IMR-90 (cell line): Measurements from ENCODE around the gene COL4A1. TPM values are rescaled to one million over a fixed set of nuclear protein-coding genes. Genes with fewer than 3 reads are reported as not detected.

Experiments
- ATAC-seq: fragments of 200-7000 bp; cut with Tn5 transposase; 2 replicates; pipeline ENCODE4 v1.9.1; 2020; ENCODE audit warnings: low read depth, mild to moderate bottlenecking, moderate library complexity
- BruUV-seq: library from RNA; stranded (reverse); fragments of 400-500 nt; replicated peaks from 2 replicates; lab custom pipeline; 2021; lab: Mats Ljungman, UMichigan
- CTCF ChIA-PET: fragments of 300-600 bp; formaldehyde crosslinking; extraction: SDS; loops from one replicate; lab custom pipeline; 2021; ENCODE audit warnings: antibody characterized with exemption; lab: Yijun Ruan, JAX
- POLR2A ChIA-PET: fragments of 300-600 bp; sonication (Branson Sonifier 250); formaldehyde crosslinking; loops from one replicate; lab custom pipeline; 2022; ENCODE audit warnings: antibody characterized with exemption; ENCODE audit not compliant: unreplicated experiment; lab: Charles Lee
- DNase-seq: peaks from one replicate; pipeline ENCODE4 v3.0.0; 2013
- H2AFZ ChIP-seq: replicated peaks from 2 replicates; pipeline ENCODE3; 2013; ENCODE audit warnings: low read length, mild to moderate bottlenecking; ENCODE audit not compliant: poor library complexity
- H2AK5ac ChIP-seq: 2 replicates; pipeline ENCODE4 v1.6.1; 2013; ENCODE audit warnings: low read depth, low read length, inconsistent platforms
- H2AK9ac ChIP-seq: replicated peaks from 2 replicates; pipeline ENCODE3; 2013; ENCODE audit warnings: mild to moderate bottlenecking, low read depth, low read length, moderate library complexity; ENCODE audit not compliant: poor library complexity
- H2BK120ac ChIP-seq: 2 replicates; pipeline ENCODE4 v1.6.1; 2013; ENCODE audit warnings: low read depth, low read length, inconsistent platforms
- H2BK15ac ChIP-seq: 3 replicates; pipeline ENCODE4 v1.6.1; 2013; ENCODE audit warnings: low read depth, low read length, inconsistent platforms
- H2BK20ac ChIP-seq: 2 replicates; pipeline ENCODE4 v1.6.1; 2013; ENCODE audit warnings: low read depth, mild to moderate bottlenecking, inconsistent platforms, low read length, moderate library complexity
- H2BK5ac ChIP-seq: 2 replicates; pipeline ENCODE4 v1.6.1; 2013; ENCODE audit warnings: mild to moderate bottlenecking, low read depth, low read length, inconsistent platforms; ENCODE audit not compliant: poor library complexity, severe bottlenecking
- H3K14ac ChIP-seq: replicated peaks from 2 replicates; pipeline ENCODE4 v1.6.1; 2013; ENCODE audit warnings: low read depth, low read length, inconsistent platforms
- H3K18ac ChIP-seq: 2 replicates; pipeline ENCODE4 v1.6.1; 2013; ENCODE audit warnings: low read depth, low read length, control low read depth
- H3K23ac ChIP-seq: 2 replicates; pipeline ENCODE4 v1.6.1; 2013; ENCODE audit warnings: low read depth, low read length, inconsistent platforms
- H3K27ac ChIP-seq: 2 replicates; pipeline ENCODE4 v1.5.1; 2013; ENCODE audit warnings: mild to moderate bottlenecking, control low read depth, low read length; ENCODE audit not compliant: insufficient read depth
- H3K27me3 ChIP-seq: 2 replicates; pipeline ENCODE4 v1.6.1; 2013; ENCODE audit warnings: low read length; ENCODE audit not compliant: control insufficient read depth, insufficient read depth
- H3K36me3 ChIP-seq: 2 replicates; pipeline ENCODE4 v1.6.1; 2013; ENCODE audit warnings: low read length, mixed read lengths; ENCODE audit not compliant: control insufficient read depth, insufficient read depth
- H3K4ac ChIP-seq: 2 replicates; pipeline ENCODE4 v1.6.1; 2013; ENCODE audit warnings: low read depth, low read length, inconsistent platforms
- H3K4me1 ChIP-seq: 2 replicates; pipeline ENCODE4 v1.6.1; 2013; ENCODE audit warnings: low read length, mixed read lengths; ENCODE audit not compliant: control insufficient read depth, insufficient read depth
- H3K4me2 ChIP-seq: 2 replicates; pipeline ENCODE4 v1.6.1; 2013; ENCODE audit warnings: low read depth, mild to moderate bottlenecking, control low read depth, low read length, moderate library complexity
- H3K4me3 ChIP-seq: 2 replicates; pipeline ENCODE4 v1.5.1; 2013; ENCODE audit warnings: low read depth, mild to moderate bottlenecking, control low read depth, low read length, moderate library complexity; ENCODE audit not compliant: insufficient read depth
- H3K56ac ChIP-seq: 2 replicates; pipeline ENCODE4 v1.6.1; 2013; ENCODE audit warnings: low read length, inconsistent platforms; ENCODE audit not compliant: insufficient read depth; ENCODE audit errors: extremely low read depth
- H3K79me1 ChIP-seq, 2 experiments: 2 replicates each; pipeline ENCODE4 v1.6.1; 2013; ENCODE audit warnings: low read length in 2 of 2, inconsistent platforms in 1 of 2, low read depth in 1 of 2
- H3K9ac ChIP-seq: 2 replicates; pipeline ENCODE4 v1.6.1; 2013; ENCODE audit warnings: low read depth, low read length, control low read depth
- H3K9me1 ChIP-seq: 2 replicates; pipeline ENCODE4 v1.6.1; 2013; ENCODE audit warnings: low read length, inconsistent platforms; ENCODE audit not compliant: insufficient read depth
- H3K9me3 ChIP-seq: 2 replicates; pipeline ENCODE4 v1.6.1; 2013; ENCODE audit warnings: low read length; ENCODE audit not compliant: control insufficient read depth, insufficient read depth
- H4K20me1 ChIP-seq: 2 replicates; pipeline ENCODE4 v1.6.1; 2013; ENCODE audit warnings: low read length, inconsistent platforms; ENCODE audit not compliant: insufficient read depth
- H4K5ac ChIP-seq: 2 replicates; pipeline ENCODE4 v1.6.1; 2013; ENCODE audit warnings: mild to moderate bottlenecking, low read depth, low read length, control low read depth
- H4K8ac ChIP-seq, 2 experiments: 2 replicates each; pipeline ENCODE4 v1.6.1; 2013; ENCODE audit warnings: low read depth in 2 of 2, low read length in 2 of 2, control low read depth in 1 of 2, inconsistent platforms in 1 of 2
- H4K91ac ChIP-seq: 2 replicates; pipeline ENCODE4 v1.6.1; 2013; ENCODE audit warnings: low read depth, low read length, inconsistent platforms; ENCODE audit not compliant: insufficient read depth
- BHLHE40 ChIP-seq: fragments of 150-350 bp; IDR thresholded peaks from 2 replicates; pipeline ENCODE4 v1.6.1; 2016; ENCODE audit warnings: mild to moderate bottlenecking, low read depth, low read length
- CHD1 ChIP-seq: IDR thresholded peaks from 2 replicates; pipeline ENCODE4 v1.6.1; 2012; ENCODE audit warnings: low read depth, low read length, improper control_type of control experiment
- FOS ChIP-seq: fragments of 150-350 bp; IDR thresholded peaks from 2 replicates; pipeline ENCODE4 v1.6.1; 2016; ENCODE audit warnings: low read depth, low read length
- MAFK ChIP-seq: IDR thresholded peaks from 2 replicates; pipeline ENCODE4 v1.6.1; 2012; ENCODE audit warnings: low read depth, low read length, improper control_type of control experiment
- MAZ ChIP-seq: IDR thresholded peaks from 2 replicates; pipeline ENCODE4 v1.6.1; 2012; ENCODE audit warnings: low read depth, mild to moderate bottlenecking, low read length, improper control_type of control experiment, moderate library complexity, borderline replicate concordance
- MXI1 ChIP-seq: IDR thresholded peaks from 2 replicates; pipeline ENCODE4 v1.6.1; 2012; ENCODE audit warnings: low read depth, mild to moderate bottlenecking, low read length, moderate library complexity, borderline replicate concordance
- NFE2L2 ChIP-seq: fragments of 150-350 bp; IDR thresholded peaks from 2 replicates; pipeline ENCODE4 v1.6.1; 2016; ENCODE audit warnings: low read depth, mild to moderate bottlenecking, low read length
- POLR2A ChIP-seq: IDR thresholded peaks from 2 replicates; pipeline ENCODE4 v1.6.1; 2012; ENCODE audit warnings: mild to moderate bottlenecking, low read depth, low read length
- RAD21 ChIP-seq: IDR thresholded peaks from 2 replicates; pipeline ENCODE4 v1.6.1; 2012; ENCODE audit warnings: low read length, improper control_type of control experiment
- RCOR1 ChIP-seq: IDR thresholded peaks from 2 replicates; pipeline ENCODE4 v1.6.1; 2012; ENCODE audit warnings: mild to moderate bottlenecking, low read length, improper control_type of control experiment; ENCODE audit not compliant: insufficient replicate concordance
- SMC3 ChIP-seq: fragments of 150-350 bp; IDR thresholded peaks from 2 replicates; pipeline ENCODE4 v1.6.1; 2016; ENCODE audit warnings: low read depth, mild to moderate bottlenecking, antibody characterized with exemption, low read length, moderate library complexity
- USF2 ChIP-seq: fragments of 150-350 bp; IDR thresholded peaks from 2 replicates; pipeline ENCODE4 v1.6.1; 2017; ENCODE audit warnings: mild to moderate bottlenecking, antibody characterized with exemption, low read length, low read depth
- WGBS, 2 experiments: methylation state at CpG; one replicate each; pipeline versions ENCODE4 v1.1.5 to v1.1.7; 2013; ENCODE audit warnings: missing lambda C conversion rate in 2 of 2; ENCODE audit not compliant: insufficient read length in 1 of 2; ENCODE audit errors: extremely low coverage in 2 of 2; 5-methylcytosine and 5-hydroxymethylcytosine counted together
- dilution Hi-C: fragments of 300-500 bp; cut with HindIII; formaldehyde crosslinking; loops from one replicate; pipeline ENCODE4 v1.14.3; 2018; ENCODE audit warnings: low sequenced_read_pairs; ENCODE audit not compliant: unreplicated experiment
- in situ Hi-C: fragments of 300-500 bp; cut with MboI; formaldehyde crosslinking; loops from 3 replicates; pipeline ENCODE4 v1.14.3; 2019; ENCODE audit warnings: low sequenced_read_pairs, inconsistent platforms, mixed read lengths
- intact Hi-C: fragments of 100-400 bp; cut with micrococcal nuclease; formaldehyde crosslinking; loops from 2 replicates; pipeline ENCODE4 v1.10.0; 2022
- polyA plus RNA-seq, 3 experiments: library from polyadenylated mRNA; depleted of rRNA; stranded (reverse); fragments of >200 nt; gene quantifications; 2 replicates each; pipeline ENCODE4 v1.2.3, GENCODE V29; 2012; ENCODE audit warnings: low replicate concordance in 1 of 3
- total RNA-seq: library from RNA; depleted of rRNA; stranded (reverse); fragments of >200 nt; gene quantifications from 2 replicates; pipeline ENCODE4 v1.2.3, GENCODE V29; 2012
- TF ChIP-seq, protein P1 (sequence below): conservative IDR thresholded peaks from 2 replicates; pipeline ENCODE4 v1.5.1; 2012; ENCODE audit warnings: mild to moderate bottlenecking, low read depth, low read length, improper control_type of control experiment

The COL4A1 gene
- total and polyA plus RNA-seq, 2 of the 4 experiments (the other 2 are of a cell fraction) = 230 to 337 TPM

GRCh38 chr13:110301083-110301482 lies 5.9 kb downstream of the COL4A1 start:
- intact Hi-C loops = loop anchor here (1.0 kb wide), 1 partner anchor 79 kb away; no protein-coding TSS in a partner anchor
- H3K36me3 ChIP-seq = peaks cover 25% of the 10 kb centered on the region
- H2AFZ ChIP-seq = no peak overlapping the region
- ChIA-PET CTCF (interaction anchor here (1.0 to 1.3 kb wide), 5 partner anchors 12 to 143 kb away, joined by 3 to 4 read pairs (median 3); no protein-coding TSS in a partner anchor), POLR2A (interaction anchor here (1.1 to 1.2 kb wide), 2 partner anchors 38 to 47 kb away, joined by 3 read pairs; no protein-coding TSS in a partner anchor)
- no peaks in the 10 kb centered on the region for H3K9me3 ChIP-seq
- H4K5ac ChIP-seq = no peak overlapping the region
- peak overlapping the region; percentile 64 for H2AK5ac ChIP-seq
- in situ Hi-C loops = no loop called here
- H3K9ac ChIP-seq = peak overlapping the region; percentile 19
- H3K27ac ChIP-seq = peak overlapping the region; percentile 72
- peak overlapping the region; percentile 42 for H3K56ac ChIP-seq
- H3K23ac ChIP-seq = peak overlapping the region; percentile 56; the same call in 1 of the 2 replicates
- peak overlapping the region; percentile 72 for H2BK5ac ChIP-seq
- peak overlapping the region; percentile 70 for H3K14ac ChIP-seq
- H2BK120ac ChIP-seq = peak overlapping the region; percentile 42; the same call in 1 of the 2 replicates
- H3K18ac ChIP-seq = peak overlapping the region; percentile 62; the same call in 1 of the 2 replicates
- peak overlapping the region; percentile 56 for H3K4me2 ChIP-seq
- ATAC-seq (0 out of 2 replicates have a peak, but pooled peaks have one; percentile 0), DNase-seq (no peak)
- H2BK20ac ChIP-seq = peak overlapping the region; percentile 23; the same call in 1 of the 2 replicates
- H3K9me1 ChIP-seq = peaks cover 41% of the 10 kb centered on the region
- WGBS, 2 experiments = 57% methylated on average over 1 of the region's 5 CpGs; no CpG with 5 or more reads in 1 of the 2 experiments
- H3K4ac ChIP-seq = peak overlapping the region; percentile 79
- TF ChIP-seq CHD1 = no peak
- no peak for TF ChIP-seq POLR2A
- TF ChIP-seq NFE2L2 = no peak
- no peak for TF ChIP-seq MAFK
- TF ChIP-seq USF2 = no peak
- TF ChIP-seq RCOR1 = no peak
- TF ChIP-seq RAD21 = no peak
- TF ChIP-seq BHLHE40 = no peak
- TF ChIP-seq, protein P1, sequence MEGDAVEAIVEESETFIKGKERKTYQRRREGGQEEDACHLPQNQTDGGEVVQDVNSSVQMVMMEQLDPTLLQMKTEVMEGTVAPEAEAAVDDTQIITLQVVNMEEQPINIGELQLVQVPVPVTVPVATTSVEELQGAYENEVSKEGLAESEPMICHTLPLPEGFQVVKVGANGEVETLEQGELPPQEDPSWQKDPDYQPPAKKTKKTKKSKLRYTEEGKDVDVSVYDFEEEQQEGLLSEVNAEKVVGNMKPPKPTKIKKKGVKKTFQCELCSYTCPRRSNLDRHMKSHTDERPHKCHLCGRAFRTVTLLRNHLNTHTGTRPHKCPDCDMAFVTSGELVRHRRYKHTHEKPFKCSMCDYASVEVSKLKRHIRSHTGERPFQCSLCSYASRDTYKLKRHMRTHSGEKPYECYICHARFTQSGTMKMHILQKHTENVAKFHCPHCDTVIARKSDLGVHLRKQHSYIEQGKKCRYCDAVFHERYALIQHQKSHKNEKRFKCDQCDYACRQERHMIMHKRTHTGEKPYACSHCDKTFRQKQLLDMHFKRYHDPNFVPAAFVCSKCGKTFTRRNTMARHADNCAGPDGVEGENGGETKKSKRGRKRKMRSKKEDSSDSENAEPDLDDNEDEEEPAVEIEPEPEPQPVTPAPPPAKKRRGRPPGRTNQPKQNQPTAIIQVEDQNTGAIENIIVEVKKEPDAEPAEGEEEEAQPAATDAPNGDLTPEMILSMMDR = no peak
- TF ChIP-seq SMC3 = no peak
- no peak for TF ChIP-seq FOS
- no peak for TF ChIP-seq MAZ
- TF ChIP-seq MXI1 = no peak; the same call in 1 of the 2 replicates
- peaks cover 94% of the 10 kb centered on the region for H4K20me1 ChIP-seq
- dilution Hi-C loops = no loop called here
- no TSS peak for BruUV-seq
- H3K27me3 ChIP-seq = no peaks in the 10 kb centered on the region
- H3K79me1 ChIP-seq = peaks cover 13 to 80% of the 10 kb centered on the region in 2 experiments; a peak in 3 of 4 replicates
- H2BK15ac ChIP-seq = peak overlapping the region; percentile 75; the same call in 1 of the 3 replicates
- H4K91ac ChIP-seq = peak overlapping the region; percentile 61
- no peak overlapping the region for H2AK9ac ChIP-seq
- peaks cover 34% of the 10 kb centered on the region for H3K4me1 ChIP-seq
- H4K8ac ChIP-seq = peak overlapping the region in 1 of 2 experiments; percentile 65; a peak in 1 of 4 replicates
- H3K4me3 ChIP-seq = no peak overlapping the region
